ENCODE measurements around the gene CAD.

GRCh38 chr2:27271631-27272340 is 54.6 kb downstream of the CAD start:
- TF ChIP-seq EP300 (IDR thresholded peaks at IDR 0.05) (no peak), MAFK (IDR thresholded peaks at IDR 0.05; ENCODE audit: partially characterized antibody) (no peak), RFX5 (IDR thresholded peaks at IDR 0.05) (no peak), MYC (IDR thresholded peaks at IDR 0.05; ENCODE audit: borderline replicate concordance, low read length) (no peak), BCL3 (IDR thresholded peaks at IDR 0.05) (no peak), POLR2A (IDR thresholded peaks at IDR 0.05; ENCODE audit: low read length) (no peak), USF2 (IDR thresholded peaks at IDR 0.05) (no peak), CTCF (IDR thresholded peaks at IDR 0.05) (no peak), RNF2 (IDR thresholded peaks at IDR 0.05; ENCODE audit: borderline replicate concordance, low read depth) (no peak), RCOR1 (IDR thresholded peaks at IDR 0.05; ENCODE audit: low read depth, low read length) (no peak), KDM1A (IDR thresholded peaks at IDR 0.05; ENCODE audit: low read depth) (no peak), JUNB (IDR thresholded peaks at IDR 0.05) (no peak), JUN (IDR thresholded peaks at IDR 0.05) (no peak), MAX (IDR thresholded peaks at IDR 0.05) (no peak)

Data from A549 (cell line).